Caco-2 (cell line): Measurements from ENCODE around the gene USP10. TPM values are rescaled to one million over a fixed set of nuclear protein-coding genes. Genes with fewer than 3 reads are reported as not detected.

Experiments used
- BruUV-seq: library from RNA; stranded (reverse); fragments of 400-500 nt; replicated peaks from 2 replicates; lab custom pipeline; 2021; lab: Mats Ljungman, UMichigan
- CTCF ChIA-PET: fragments of 300-600 bp; sonication (Branson Sonifier 250); formaldehyde crosslinking; loops from one replicate; lab custom pipeline; 2022; ENCODE audit warnings: antibody characterized with exemption; lab: Charles Lee
- POLR2A ChIA-PET: fragments of 300-600 bp; sonication (Branson Sonifier 250); formaldehyde crosslinking; loops from one replicate; lab custom pipeline; 2022; ENCODE audit warnings: antibody characterized with exemption; lab: Charles Lee
- DNase-seq, 2 experiments: peaks; one replicate each; pipeline versions ENCODE4 v3.0.0 to v3.0.0-alpha.2; 2020 to 2022
- H3K27me3 ChIP-seq: replicated peaks from 2 replicates; pipeline ENCODE4 v1.6.0; 2011; ENCODE audit warnings: low read length; ENCODE audit not compliant: control insufficient read depth, insufficient read depth
- H3K36me3 ChIP-seq: 2 replicates; pipeline ENCODE4 v1.5.1; 2011; ENCODE audit warnings: low read length; ENCODE audit not compliant: control insufficient read depth, insufficient read depth
- H3K4me1 ChIP-seq: fragments of 250-450 bp; sonication (Bioruptor Pico); 2 replicates; pipeline ENCODE4 v1.5.1; 2020; ENCODE audit warnings: mild to moderate bottlenecking
- H3K4me3 ChIP-seq: 2 replicates; pipeline ENCODE4 v1.5.1; 2011; ENCODE audit warnings: low read depth, mild to moderate bottlenecking, control low read depth, low read length
- H3K9me3 ChIP-seq: fragments of 250-450 bp; sonication (Bioruptor Pico); 2 replicates; pipeline ENCODE4 v1.5.1; 2020; ENCODE audit warnings: mild to moderate bottlenecking, moderate library complexity
- H3K27ac Mint-ChIP-seq: one replicate; pipeline ENCODE4 v1.8.0; 2022; ENCODE audit warnings: mixed read lengths; ENCODE audit not compliant: unreplicated experiment
- H3K27me3 Mint-ChIP-seq: one replicate; pipeline ENCODE4 v1.8.0; 2022; ENCODE audit warnings: mixed read lengths; ENCODE audit not compliant: insufficient read depth, unreplicated experiment
- H3K36me3 Mint-ChIP-seq: one replicate; pipeline ENCODE4 v1.8.0; 2022; ENCODE audit warnings: mild to moderate bottlenecking, mixed read lengths; ENCODE audit not compliant: insufficient read depth, unreplicated experiment
- H3K4me1 Mint-ChIP-seq: one replicate; pipeline ENCODE4 v1.8.0; 2022; ENCODE audit warnings: low read depth, mixed read lengths; ENCODE audit not compliant: unreplicated experiment
- H3K4me3 Mint-ChIP-seq: one replicate; pipeline ENCODE4 v1.8.0; 2022; ENCODE audit warnings: mild to moderate bottlenecking, moderate library complexity, mixed read lengths; ENCODE audit not compliant: unreplicated experiment
- H3K9me3 Mint-ChIP-seq: one replicate; pipeline ENCODE4 v1.8.0; 2022; ENCODE audit warnings: mixed read lengths; ENCODE audit not compliant: unreplicated experiment
- CTCF ChIP-seq, 2 experiments: fragments of 200-600 bp in 1 of 2; IDR thresholded peaks; 1 replicate in 1 of 2; 2 replicates in 1 of 2; pipeline versions ENCODE4 v1.5.1 to v1.8.0; 2011 to 2022; ENCODE audit warnings: antibody characterized with exemption in 1 of 2, control low read depth in 1 of 2, inconsistent platforms in 1 of 2, low read depth in 1 of 2, low read length in 1 of 2, mild to moderate bottlenecking in 1 of 2, moderate library complexity in 1 of 2; ENCODE audit not compliant: insufficient read depth in 1 of 2, severe bottlenecking in 1 of 2, unreplicated experiment in 1 of 2
- intact Hi-C: fragments of 100-400 bp; cut with micrococcal nuclease; formaldehyde crosslinking; loops from one replicate; pipeline ENCODE4 v1.10.0; 2022; ENCODE audit not compliant: unreplicated experiment
- total RNA-seq: library from RNA; stranded (reverse); gene quantifications from 2 replicates; pipeline ENCODE4 v1.2.3, GENCODE V29; 2022

USP10 gene
- total RNA-seq, 1 experiment from 2014 or later = 147 TPM

GRCh38 chr16:84795329-84796053 lies 95.7 kb downstream of the USP10 start:
- no peak overlapping the region for H3K27ac Mint-ChIP-seq
- H3K4me3 Mint-ChIP-seq = no peak overlapping the region
- intact Hi-C loops = no loop called here
- no peaks in the 10 kb centered on the region for H3K27me3 Mint-ChIP-seq
- no peaks in the 10 kb centered on the region for H3K4me1 Mint-ChIP-seq
- Histone ChIP-seq H3K27me3 (no peaks in the 10 kb centered on the region), H3K4me1 (no peaks in the 10 kb centered on the region), H3K36me3 (no peaks in the 10 kb centered on the region), H3K4me3 (no peak overlapping the region), H3K9me3 (no peaks in the 10 kb centered on the region)
- H3K9me3 Mint-ChIP-seq = peaks cover under 1% of the 10 kb centered on the region
- TF ChIP-seq CTCF (IDR thresholded peaks at IDR 0.05; ENCODE audit: insufficient read depth in 1 of 2, low read depth in 1 of 2, low read length in 1 of 2, severe bottlenecking in 1 of 2, unreplicated experiment in 1 of 2) = no peak
- BruUV-seq = no TSS peak
- POLR2A ChIA-PET = no interaction called here
- no peaks in the 10 kb centered on the region for H3K36me3 Mint-ChIP-seq
- CTCF ChIA-PET = no interaction called here
- DNase-seq = no peak

- H3K4me3 ChIP-seq = no peak overlapping the region
- H3K27ac Mint-ChIP-seq = no peak overlapping the region
- DNase-seq = no peak
- H3K9me3 Mint-ChIP-seq = peaks cover 10% of the 10 kb centered on the region
- ChIA-PET CTCF (interaction anchor here (0.7 kb wide), 1 partner anchor 29 kb away, joined by 3 read pairs; no protein-coding TSS in a partner anchor), POLR2A (no interaction called here)
- intact Hi-C loops = no loop called here
- H3K36me3 ChIP-seq = no peaks in the 10 kb centered on the region
- no TSS peak for BruUV-seq
- TF ChIP-seq CTCF (IDR thresholded peaks at IDR 0.05; ENCODE audit: insufficient read depth in 1 of 2, low read depth in 1 of 2, low read length in 1 of 2, severe bottlenecking in 1 of 2, unreplicated experiment in 1 of 2) = no peak
- no peaks in the 10 kb centered on the region for H3K36me3 Mint-ChIP-seq
- H3K9me3 ChIP-seq = 0 out of 2 replicates have a peak, but pooled peaks cover 5% of the 10 kb centered on the region
- no peaks in the 10 kb centered on the region for H3K27me3 ChIP-seq
- H3K4me1 ChIP-seq = no peaks in the 10 kb centered on the region
- H3K27me3 Mint-ChIP-seq = no peaks in the 10 kb centered on the region
- no peaks in the 10 kb centered on the region for H3K4me1 Mint-ChIP-seq
- H3K4me3 Mint-ChIP-seq = no peak overlapping the region
These were observed 100.6 kb downstream of the USP10 start for GRCh38 chr16:84800158-84800978.

GRCh38 chr16:84803146-84803545 lies 103.3 kb downstream of the USP10 start:
- H3K4me3 ChIP-seq = no peak overlapping the region
- Mint-ChIP-seq H3K36me3 (no peaks in the 10 kb centered on the region), H3K4me3 (no peak overlapping the region), H3K4me1 (no peaks in the 10 kb centered on the region), H3K27me3 (no peaks in the 10 kb centered on the region), H3K27ac (no peak overlapping the region), H3K9me3 (peaks cover 10% of the 10 kb centered on the region)
- CTCF ChIA-PET = interaction anchor here (0.7 kb wide), 1 partner anchor 59 kb away, joined by 5 read pairs; no protein-coding TSS in a partner anchor
- POLR2A ChIA-PET = no interaction called here
- BruUV-seq = no TSS peak
- intact Hi-C loops = no loop called here
- DNase-seq = no peak
- no peaks in the 10 kb centered on the region for H3K36me3 ChIP-seq
- no peaks in the 10 kb centered on the region for H3K4me1 ChIP-seq
- TF ChIP-seq CTCF (IDR thresholded peaks at IDR 0.05; ENCODE audit: insufficient read depth in 1 of 2, low read depth in 1 of 2, low read length in 1 of 2, severe bottlenecking in 1 of 2, unreplicated experiment in 1 of 2) = no peak
- H3K9me3 ChIP-seq = 0 out of 2 replicates have a peak, but pooled peaks cover 5% of the 10 kb centered on the region
- no peaks in the 10 kb centered on the region for H3K27me3 ChIP-seq
